ENCODE results near the gene CLIC1. TPM values are rescaled to one million over a fixed set of nuclear protein-coding genes. Genes with fewer than 3 reads are reported as not detected.

Gene CLIC1
- total and polyA plus RNA-seq, 11 donors = 68.0 to 392 (median 124) TPM

- ATAC-seq (no peak), DNase-seq (no peak)
- H3K4me3 ChIP-seq = peak overlapping the region in 10 of 12 donors; percentile 66 to 95 (median 78)
- H3K9me3 ChIP-seq = no peaks in the 10 kb centered on the region
- peaks cover 3 to 74% (median 61%) of the 10 kb centered on the region in 9 donors for H3K36me3 ChIP-seq
- 89 to 96% (median 92%) methylated on average over 11 of the region's 11 CpGs for WGBS, 4 donors
- TF ChIP-seq CTCF (IDR thresholded peaks at IDR 0.05) (no peak), POLR2A (IDR thresholded peaks at IDR 0.05) (no peak)
- peaks cover 5 to 85% (median 36%) of the 10 kb centered on the region in 12 donors for H3K4me1 ChIP-seq
- peak overlapping the region in 11 of 12 donors; percentile 90 to 99 (median 97) for H3K27ac ChIP-seq
- intact Hi-C loops (cut with DNase I) = loop anchor here in 6 of 10 donors (2.0 to 10.0 kb wide), 7 partner anchors 37 to 104 kb away; partner anchors contain the start of genes HSPA1B (in 1 of the 6) and VARS1 (in 1 of the 6)
- no peaks in the 10 kb centered on the region for H3K27me3 ChIP-seq
Measured at GRCh38 chr6:31730631-31731086, 5.7 kb downstream of the CLIC1 start.

- Histone ChIP-seq H3K36me3 (peaks cover 3 to 77% (median 61%) of the 10 kb centered on the region in 9 donors), H3K9me3 (no peaks in the 10 kb centered on the region), H3K27me3 (no peaks in the 10 kb centered on the region), H3K4me1 (peaks cover 5 to 87% (median 36%) of the 10 kb centered on the region in 12 donors), H3K4me3 (peak overlapping the region; percentile 52 to 95 (median 76)), H3K27ac (peak overlapping the region; percentile 70 to 99 (median 97))
- peak; percentile 82 to 87 (median 84) for ATAC-seq
- intact Hi-C loops (cut with DNase I) = loop anchor here in 8 of 10 donors (2.0 to 10.0 kb wide), 10 partner anchors 27 to 105 kb away; partner anchors contain the start of genes LY6G5C (in 3 of the 8), ABHD16A (in 2 of the 8), HSPA1B (in 1 of the 8) and SAPCD1 (in 1 of the 8)
- WGBS, 4 donors = 2 to 4% (median 2%) methylated on average over 39 to 46 of the region's 46 CpGs
- peak; percentile 90 to 95 (median 94) for DNase-seq
- TF ChIP-seq CTCF (IDR thresholded peaks at IDR 0.05) (peak in 1 of 12 donors; percentile 6), POLR2A (IDR thresholded peaks at IDR 0.05) (peak; percentile 12 to 75)
Measured at GRCh38 chr6:31729979-31730630, 6.2 kb downstream of the CLIC1 start.

- peaks cover 3 to 76% (median 61%) of the 10 kb centered on the region in 9 donors for H3K36me3 ChIP-seq
- intact Hi-C loops (cut with DNase I) = loop anchor here in 7 of 10 donors (2.0 to 5.0 kb wide), 5 partner anchors 27 to 103 kb away; partner anchors contain the start of genes LY6G5C (in 3 of the 7), ABHD16A (in 2 of the 7) and SAPCD1 (in 1 of the 7)
Measured at GRCh38 chr6:31729515-31729978, 6.8 kb downstream of the CLIC1 start.

More at GRCh38 chr6:31729515-31729978, 6.8 kb downstream of the CLIC1 start:
- no peaks in the 10 kb centered on the region for H3K9me3 ChIP-seq
- ATAC-seq (peak; percentile 89 to 91 (median 89)), DNase-seq (peak; percentile 93 to 95 (median 93))
- WGBS, 4 donors = 0 to 1% (median 1%) methylated on average over 28 to 29 of the region's 29 CpGs
- H3K4me1 ChIP-seq = peaks cover 4 to 85% (median 33%) of the 10 kb centered on the region in 12 donors
- H3K27ac ChIP-seq = peak overlapping the region; percentile 70 to 99 (median 97)
- no peaks in the 10 kb centered on the region for H3K27me3 ChIP-seq
- TF ChIP-seq POLR2A (IDR thresholded peaks at IDR 0.05) (peak in 1 of 2 donors; percentile 57), CTCF (IDR thresholded peaks at IDR 0.05) (peak in 7 of 12 donors; percentile 36 to 76 (median 54))
- H3K4me3 ChIP-seq = peak overlapping the region; percentile 52 to 95 (median 76)
